Measurements from ENCODE around the gene REEP1. TPM values are rescaled to one million over a fixed set of nuclear protein-coding genes. Genes with fewer than 3 reads are reported as not detected.

The REEP1 gene
- total RNA-seq, 1 experiment from 2014 or later: 5.9 TPM

DNA sequence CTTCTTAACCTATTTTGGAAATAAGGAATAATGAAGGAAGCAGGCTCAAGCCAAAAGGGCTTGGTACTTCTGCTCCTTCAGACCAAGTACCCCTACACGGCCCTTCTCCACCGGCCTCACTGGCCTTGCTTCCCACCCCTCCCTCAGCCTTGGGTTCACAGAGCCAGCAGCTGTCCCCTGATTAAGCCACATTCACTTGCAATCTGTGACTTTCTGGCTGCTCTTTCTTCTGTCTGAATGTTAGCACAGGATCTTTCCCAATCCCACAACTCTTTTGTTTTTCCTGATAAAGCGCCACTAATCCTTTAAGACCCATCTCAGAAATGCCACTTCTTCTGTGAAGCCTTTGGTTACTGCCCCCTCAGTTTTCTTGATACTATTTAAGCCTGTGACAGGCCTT, 52.4 kb downstream of the REEP1 start:
- ChIA-PET POLR2A (no interaction called here), RAD21 (ENCODE audit: low non-redundant PET in 1 of 2, low total read pairs in 2 of 2, uncharacterized antibody in 2 of 2, unreplicated experiment in 2 of 2) (no interaction called here), CTCF (no interaction called here)
- Histone ChIP-seq H3K9me2 (ENCODE audit: insufficient read depth) (no peaks in the 10 kb centered on the region), H3K27me3 (ENCODE audit: insufficient read depth, low read length) (no peaks in the 10 kb centered on the region), H3K4me2 (ENCODE audit: low read length) (no peak overlapping the region), H3K27ac (ENCODE audit: low read depth, low read length) (no peak overlapping the region), H3K4me1 (ENCODE audit: control insufficient read depth in 1 of 2, insufficient read depth in 2 of 2, low read length in 2 of 2) (no peaks in the 10 kb centered on the region), H3K36me3 (ENCODE audit: control insufficient read depth in 1 of 2, insufficient read depth in 2 of 2, low read length in 2 of 2) (no peaks in the 10 kb centered on the region), H4K20me1 (ENCODE audit: insufficient read depth) (no peaks in the 10 kb centered on the region), H3K79me2 (ENCODE audit: insufficient read depth, low read length) (no peaks in the 10 kb centered on the region), H3K9me3 (ENCODE audit: control insufficient read depth in 1 of 2, insufficient read depth in 1 of 2, low read depth in 1 of 2, low read length in 2 of 2) (no peaks in the 10 kb centered on the region), H3K9ac (ENCODE audit: low read length) (no peak overlapping the region), H3K4me3 (replicated peaks in 1 of 2; ENCODE audit: low read depth in 1 of 2, low read length in 2 of 2) (no peak overlapping the region), H2AFZ (ENCODE audit: low read depth, low read length, poor library complexity, severe bottlenecking) (no peak overlapping the region)
- intact Hi-C loops (cut with micrococcal nuclease): no loop called here
- ATAC-seq: no peak
- no peak for TF ChIP-seq MAX (IDR thresholded peaks at IDR 0.05)
- no peak for TF ChIP-seq SRF (IDR thresholded peaks at IDR 0.05; ENCODE audit: low read depth)
- TF ChIP-seq JUND (IDR thresholded peaks at IDR 0.05): no peak
- TF ChIP-seq FOSL1 (IDR thresholded peaks at IDR 0.05; ENCODE audit: low read depth): no peak
- TF ChIP-seq EZH2phosphoT487 (IDR thresholded peaks at IDR 0.05; ENCODE audit: borderline replicate concordance): no peak
- TF ChIP-seq ZBTB33 (IDR thresholded peaks at IDR 0.05; ENCODE audit: extremely low read depth, insufficient replicate concordance, low read length): no peak
- no peak for TF ChIP-seq POLR2A (IDR thresholded peaks at IDR 0.05; ENCODE audit: borderline replicate concordance, extremely low read depth, insufficient read depth, insufficient read length)
- no peak for TF ChIP-seq ZNF274 (IDR thresholded peaks at IDR 0.05; ENCODE audit: low read depth, low read length)
- DNase-seq (ENCODE audit: low read depth, low spot score): no peak
- no TSS peak for BruUV-seq (replicated peaks)

GRCh38 chr2:86284401-86284841, 53.0 kb downstream of the REEP1 start:
- ATAC-seq: no peak
- Histone ChIP-seq H3K4me3 (replicated peaks in 1 of 2; ENCODE audit: low read depth in 1 of 2, low read length in 2 of 2) (no peak overlapping the region), H3K27me3 (ENCODE audit: insufficient read depth, low read length) (no peaks in the 10 kb centered on the region), H3K9me3 (ENCODE audit: control insufficient read depth in 1 of 2, insufficient read depth in 1 of 2, low read depth in 1 of 2, low read length in 2 of 2) (no peaks in the 10 kb centered on the region), H3K79me2 (ENCODE audit: insufficient read depth, low read length) (no peaks in the 10 kb centered on the region), H3K4me1 (ENCODE audit: control insufficient read depth in 1 of 2, insufficient read depth in 2 of 2, low read length in 2 of 2) (no peaks in the 10 kb centered on the region), H3K27ac (ENCODE audit: low read depth, low read length) (no peak overlapping the region), H2AFZ (ENCODE audit: low read depth, low read length, poor library complexity, severe bottlenecking) (no peak overlapping the region), H3K4me2 (ENCODE audit: low read length) (no peak overlapping the region), H3K36me3 (ENCODE audit: control insufficient read depth in 1 of 2, insufficient read depth in 2 of 2, low read length in 2 of 2) (no peaks in the 10 kb centered on the region), H4K20me1 (ENCODE audit: insufficient read depth) (no peaks in the 10 kb centered on the region), H3K9me2 (ENCODE audit: insufficient read depth) (no peaks in the 10 kb centered on the region), H3K9ac (ENCODE audit: low read length) (no peak overlapping the region)
- intact Hi-C loops (cut with micrococcal nuclease): no loop called here
- POLR2A ChIA-PET: no interaction called here
- CTCF ChIA-PET: no interaction called here
- no peak for TF ChIP-seq SIN3A (IDR thresholded peaks at IDR 0.05; ENCODE audit: low read depth)
- RAD21 ChIA-PET (ENCODE audit: low non-redundant PET in 1 of 2, low total read pairs in 2 of 2, uncharacterized antibody in 2 of 2, unreplicated experiment in 2 of 2): no interaction called here
- DNase-seq (ENCODE audit: low read depth, low spot score): no peak
- BruUV-seq (replicated peaks): no TSS peak

Data from HCT116 (cell line).